Astrocyte of the cerebellum (primary cell): ENCODE results near the gene UBE2I.

Source experiments
- DNase-seq: peaks from one replicate; pipeline ENCODE4 v3.0.0-alpha.2; 2011; ENCODE audit warnings: low read depth
- H3K4me3 ChIP-seq: 2 replicates; pipeline ENCODE4 v1.5.1; 2011; ENCODE audit warnings: mild to moderate bottlenecking, low read depth, low read length, moderate library complexity
- CTCF ChIP-seq: IDR thresholded peaks from 2 replicates; pipeline ENCODE4 v1.5.1; 2012; ENCODE audit warnings: low read length, low read depth, moderate library complexity, mild to moderate bottlenecking; ENCODE audit errors: missing control alignments
- in situ Hi-C: cut with HindIII; loops from 2 replicates; pipeline ENCODE4 v1.10.0; 2017; ENCODE audit warnings: low sequenced_read_pairs

The UBE2I gene

DNA sequence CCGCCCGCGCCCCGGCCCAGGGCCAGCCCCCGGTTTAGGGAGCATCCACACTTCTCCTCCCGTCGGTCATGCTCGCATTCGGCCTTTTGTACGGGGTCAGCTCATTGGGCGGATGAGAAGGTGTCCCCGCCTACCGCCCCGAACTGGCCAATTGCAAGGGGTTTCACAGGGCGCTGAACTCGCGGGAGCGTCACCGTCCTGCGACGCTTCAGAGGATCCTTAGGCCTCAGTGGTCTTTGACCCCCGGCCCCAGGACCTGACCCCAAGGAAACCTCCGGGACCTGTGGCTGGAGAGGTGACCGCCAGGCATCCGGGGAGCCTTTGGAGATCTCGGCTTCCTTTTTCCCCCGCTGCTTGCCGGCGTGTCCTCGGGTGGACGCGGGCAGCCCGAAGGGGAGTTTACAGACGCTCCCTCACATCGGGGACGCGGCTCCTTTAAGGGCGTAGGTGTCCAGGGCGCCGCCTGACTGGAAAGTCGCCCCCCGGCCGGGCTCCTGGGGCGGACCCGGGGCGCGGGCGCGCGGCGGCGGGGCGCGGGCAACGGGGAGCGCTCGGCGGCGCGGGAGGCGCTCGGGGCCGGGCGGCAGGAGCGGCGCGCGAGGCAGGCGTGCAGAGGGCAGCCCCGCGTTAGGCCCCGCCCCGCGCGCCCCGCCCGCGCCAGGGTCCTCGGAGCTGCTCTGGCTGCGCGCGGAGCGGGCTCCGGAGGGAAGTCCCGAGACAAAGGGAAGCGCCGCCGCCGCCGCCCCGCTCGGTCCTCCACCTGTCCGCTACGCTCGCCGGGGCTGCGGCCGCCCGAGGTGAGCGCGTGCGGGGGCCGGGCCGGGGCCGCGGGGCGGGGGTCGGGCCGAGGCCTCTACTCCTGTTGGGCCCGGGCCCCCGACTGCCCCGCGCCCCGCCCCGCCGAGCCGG, at the start of gene UBE2I:
UBE2I (plus strand) TSS at position 660 of the 909 bp plus-strand sequence. CDS start 4,395 bp downstream, outside the sequence.
- in situ Hi-C loops: no loop called here
- peak; percentile 95 for DNase-seq
- TF ChIP-seq CTCF: no peak
- H3K4me3 ChIP-seq: peak within 1 kb of the TSS; percentile 62

DNA sequence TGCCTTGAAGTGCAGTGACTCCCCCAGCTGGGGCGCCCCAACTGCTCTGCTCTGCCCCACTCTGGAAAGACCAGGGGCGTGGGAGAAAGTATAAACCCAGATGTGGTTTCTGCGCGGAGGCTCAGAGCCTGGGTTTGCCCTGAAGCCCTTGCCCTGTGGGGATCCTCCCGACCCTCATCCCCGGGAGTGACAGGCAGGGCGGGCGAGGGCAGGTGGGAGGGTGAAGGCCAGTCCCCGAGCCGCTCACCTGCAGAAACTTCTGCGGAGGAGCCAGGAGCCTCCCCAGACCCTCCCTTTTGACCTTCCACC, 49.7 kb upstream of the UBE2I start:
- DNase-seq: no peak
- in situ Hi-C loops: no loop called here
- no peak overlapping the region for H3K4me3 ChIP-seq
- TF ChIP-seq CTCF: no peak

DNA sequence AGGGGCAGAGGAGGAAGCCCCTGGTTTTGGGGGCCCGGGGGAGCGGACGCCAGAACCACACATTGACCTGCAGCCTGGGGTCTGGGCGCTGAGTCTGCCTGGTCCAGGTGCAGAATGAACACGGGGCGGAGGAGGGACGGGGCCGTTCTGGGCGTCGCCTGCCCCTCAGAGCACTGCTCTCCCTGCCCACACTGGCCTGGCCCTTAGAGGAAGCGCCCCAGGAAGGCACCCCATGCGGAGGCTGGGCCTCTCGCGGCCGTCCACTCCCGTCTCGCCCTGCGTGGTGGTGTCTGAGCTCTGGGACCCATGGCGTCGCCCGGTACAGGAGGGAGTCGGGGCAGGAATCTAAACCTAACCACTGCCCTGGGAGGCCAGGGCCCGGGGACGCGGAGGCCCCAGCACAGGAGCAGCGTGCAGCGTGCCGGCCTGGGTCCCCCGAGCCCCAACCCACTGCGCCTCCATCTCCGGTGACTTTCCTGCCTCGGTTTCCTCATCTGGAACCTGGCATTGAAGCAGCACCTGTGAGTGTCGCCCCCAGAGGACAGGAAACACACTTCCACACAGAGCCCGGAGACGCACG, 49.2 kb upstream of the UBE2I start:
- in situ Hi-C loops: no loop called here
- no peak for DNase-seq
- no peak overlapping the region for H3K4me3 ChIP-seq
- no peak for TF ChIP-seq CTCF

DNA sequence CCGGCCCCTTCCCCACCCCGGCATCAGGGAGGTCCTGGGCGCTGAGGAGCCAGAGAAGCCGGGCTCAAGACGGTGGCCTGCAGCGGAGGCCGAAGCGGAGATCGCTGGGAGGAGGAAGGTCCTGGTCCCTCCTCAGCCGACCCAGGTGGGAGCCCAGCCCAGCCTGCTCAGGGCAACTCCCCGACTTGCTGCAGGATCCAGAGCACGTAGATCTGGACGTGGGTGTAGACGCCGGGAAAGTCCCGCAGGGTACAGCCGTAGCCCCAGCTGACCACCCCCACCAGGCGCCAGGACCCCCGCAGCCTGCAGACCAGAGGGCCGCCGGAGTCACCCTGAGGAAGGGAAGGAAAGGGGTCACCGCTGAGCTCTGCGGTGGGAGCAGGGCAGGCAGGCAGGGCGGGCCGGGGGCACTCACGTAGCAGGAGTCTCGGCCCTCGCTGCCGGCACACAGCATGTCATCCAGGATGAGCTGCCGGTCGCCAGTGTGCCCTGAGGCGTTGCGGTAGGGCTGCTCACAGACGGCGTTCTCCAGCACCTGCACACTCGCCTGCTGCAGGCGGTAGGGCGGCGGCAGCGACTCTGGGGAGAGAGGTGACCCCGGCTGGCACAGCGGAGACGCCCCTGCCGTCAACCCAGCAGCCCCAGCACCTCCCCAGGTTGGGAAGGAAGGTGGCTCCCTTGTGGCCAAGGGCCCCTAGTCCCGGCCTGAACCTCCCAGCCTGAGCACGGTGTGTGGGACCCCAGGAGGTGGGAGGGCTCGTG, 48.1 kb upstream of the UBE2I start:
- in situ Hi-C loops: no loop called here
- H3K4me3 ChIP-seq: no peak overlapping the region
- DNase-seq: no peak
- TF ChIP-seq CTCF: no peak

- DNase-seq: no peak
- TF ChIP-seq CTCF: no peak
Observed at GRCh38 chr16:1262210-1262845, 47.1 kb upstream of the UBE2I start.

DNA sequence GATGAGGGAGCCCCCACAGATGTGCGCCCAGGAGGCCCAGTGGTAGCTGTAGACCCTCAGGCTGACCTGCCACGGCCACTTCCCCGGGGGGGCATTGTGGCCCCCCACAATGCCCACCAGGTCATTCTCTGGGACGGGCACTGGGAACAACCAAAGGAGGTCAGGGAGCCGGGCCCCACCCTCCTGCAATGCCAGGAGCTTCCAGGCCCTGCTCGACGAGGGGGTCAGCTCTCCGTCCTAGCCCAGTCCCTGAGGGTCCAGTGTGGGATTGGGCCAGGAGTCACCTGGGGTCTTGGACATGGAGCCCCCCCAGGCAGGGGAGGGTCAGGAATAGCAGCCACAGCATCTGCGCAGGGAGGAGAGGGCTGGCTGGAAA, 46.6 kb upstream of the UBE2I start:
- no peak for DNase-seq
- no peak overlapping the region for H3K4me3 ChIP-seq
- no peak for TF ChIP-seq CTCF
- in situ Hi-C loops: no loop called here

More at GRCh38 chr16:1262210-1262845, 47.1 kb upstream of the UBE2I start:
- H3K4me3 ChIP-seq: no peak overlapping the region
- in situ Hi-C loops: no loop called here
